ENCODE measurements around the gene UTP15.

DNA sequence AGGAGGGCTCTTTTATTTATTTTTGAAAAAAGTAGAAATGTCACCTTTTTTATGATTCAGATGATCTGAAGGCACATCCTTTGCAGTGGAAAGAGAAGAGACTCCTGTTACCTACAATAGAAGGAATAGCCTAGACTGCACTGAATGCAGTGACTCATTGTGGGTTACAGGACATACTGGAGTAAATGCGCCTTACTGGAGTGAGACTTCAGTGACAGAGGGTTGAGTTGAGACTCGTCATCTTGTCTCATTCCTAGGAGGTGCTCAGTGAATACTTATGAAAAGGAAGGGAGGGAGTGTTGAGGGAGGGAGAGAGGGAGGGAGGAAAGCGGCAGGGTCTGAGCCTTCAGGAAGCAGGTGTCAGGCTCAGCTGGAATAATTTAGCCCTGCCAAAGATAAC lies 25.4 kb upstream of the UTP15 start:
- TF ChIP-seq, protein P1, sequence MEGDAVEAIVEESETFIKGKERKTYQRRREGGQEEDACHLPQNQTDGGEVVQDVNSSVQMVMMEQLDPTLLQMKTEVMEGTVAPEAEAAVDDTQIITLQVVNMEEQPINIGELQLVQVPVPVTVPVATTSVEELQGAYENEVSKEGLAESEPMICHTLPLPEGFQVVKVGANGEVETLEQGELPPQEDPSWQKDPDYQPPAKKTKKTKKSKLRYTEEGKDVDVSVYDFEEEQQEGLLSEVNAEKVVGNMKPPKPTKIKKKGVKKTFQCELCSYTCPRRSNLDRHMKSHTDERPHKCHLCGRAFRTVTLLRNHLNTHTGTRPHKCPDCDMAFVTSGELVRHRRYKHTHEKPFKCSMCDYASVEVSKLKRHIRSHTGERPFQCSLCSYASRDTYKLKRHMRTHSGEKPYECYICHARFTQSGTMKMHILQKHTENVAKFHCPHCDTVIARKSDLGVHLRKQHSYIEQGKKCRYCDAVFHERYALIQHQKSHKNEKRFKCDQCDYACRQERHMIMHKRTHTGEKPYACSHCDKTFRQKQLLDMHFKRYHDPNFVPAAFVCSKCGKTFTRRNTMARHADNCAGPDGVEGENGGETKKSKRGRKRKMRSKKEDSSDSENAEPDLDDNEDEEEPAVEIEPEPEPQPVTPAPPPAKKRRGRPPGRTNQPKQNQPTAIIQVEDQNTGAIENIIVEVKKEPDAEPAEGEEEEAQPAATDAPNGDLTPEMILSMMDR (IDR thresholded peaks at IDR 0.05) = no peak
- no peak for TF ChIP-seq POLR2A (IDR thresholded peaks at IDR 0.05)
